OCI-LY3 (cell line): ENCODE measurements around the gene USH2A.

Experiments
- CTCF ChIP-seq: fragments of 200-600, 300-600 bp; sonication (generic); IDR thresholded peaks from 2 replicates; pipeline ENCODE4 v1.5.1; 2014; ENCODE audit warnings: antibody characterized with exemption, low read length, low read depth
- EZH2phosphoT487 ChIP-seq: fragments of 200-600 bp; shearing (Covaris generic); IDR thresholded peaks from 2 replicates; pipeline ENCODE4 v1.6.1; 2018; ENCODE audit warnings: antibody characterized with exemption, mixed run types, low read depth

GRCh38 chr1:215652371-215652770, 770.9 kb downstream of the USH2A start:
- no peak for TF ChIP-seq CTCF
- no peak for TF ChIP-seq EZH2phosphoT487
